Epidermal melanocyte (primary cell): ENCODE measurements around the gene UBQLN4.
"Not testable (repeated sequence)": the region's sequence is repeated elsewhere in the genome, so short reads cannot be mapped to it uniquely, and the experiment has no call there.

Source experiments
- DNase-seq: peaks from one replicate; pipeline ENCODE4 v3.0.0; 2011; ENCODE audit warnings: low spot score; ENCODE audit not compliant: insufficient read length

UBQLN4 gene

DNA sequence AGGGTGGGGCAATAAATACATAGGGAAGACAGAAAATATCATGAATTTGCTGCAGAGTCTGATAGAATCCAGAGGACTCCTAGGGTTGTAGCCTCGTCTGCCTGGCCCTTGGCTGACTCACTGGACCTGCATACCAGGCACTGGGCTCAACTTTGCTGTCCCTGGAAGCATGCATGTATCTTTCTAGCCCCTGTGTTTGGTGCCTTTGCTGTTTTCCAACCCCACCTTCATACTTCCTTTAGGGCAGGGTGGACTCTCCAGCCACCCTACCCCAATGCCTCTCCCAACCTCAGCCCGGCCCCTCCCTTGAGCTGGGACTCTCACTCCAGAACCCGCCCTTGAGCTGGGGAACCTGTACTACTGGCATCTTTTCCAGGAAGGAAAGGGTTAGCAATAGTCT lies 8.6 kb upstream of the UBQLN4 start:
- no peak for DNase-seq

DNA sequence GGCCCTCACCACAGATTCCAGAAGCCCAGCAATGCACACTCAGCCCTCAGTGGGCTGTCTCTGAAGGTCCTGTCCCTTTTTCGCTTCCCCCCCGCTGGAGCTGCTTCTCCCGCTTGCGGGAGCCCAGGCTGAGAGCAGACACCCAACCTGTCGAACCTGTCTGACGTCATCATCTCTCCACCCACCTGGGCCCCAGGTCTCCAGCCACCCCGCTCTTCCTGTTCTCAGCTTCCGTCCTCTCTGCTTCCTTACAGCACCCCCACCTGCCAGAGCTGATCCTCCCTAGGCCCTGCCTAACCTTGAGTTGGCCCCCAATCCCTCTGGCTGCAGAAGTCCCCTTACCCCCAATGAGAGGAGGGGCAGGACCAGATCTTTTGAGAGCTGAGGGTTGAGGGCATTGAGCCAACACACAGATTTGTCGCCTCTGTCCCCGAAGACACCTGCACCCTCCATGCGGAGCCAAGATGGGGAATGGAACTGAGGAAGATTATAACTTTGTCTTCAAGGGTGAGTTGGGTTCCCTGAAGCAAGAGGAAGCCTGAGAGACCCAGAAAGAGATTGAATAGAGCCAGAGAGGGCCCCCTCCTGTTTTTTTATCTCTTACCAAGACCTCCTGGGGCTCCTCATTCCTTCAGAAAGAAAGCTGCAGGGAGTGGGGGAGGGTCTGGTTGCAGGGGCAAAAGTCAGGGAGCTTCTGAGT lies 7.5 kb upstream of the UBQLN4 start, which contains the start of gene RAB25:
Gene RAB25 (plus strand): TSS at position 224 of the 700 bp plus-strand sequence. CDS start 241 bp downstream, at position 465.
- DNase-seq = no peak

DNA sequence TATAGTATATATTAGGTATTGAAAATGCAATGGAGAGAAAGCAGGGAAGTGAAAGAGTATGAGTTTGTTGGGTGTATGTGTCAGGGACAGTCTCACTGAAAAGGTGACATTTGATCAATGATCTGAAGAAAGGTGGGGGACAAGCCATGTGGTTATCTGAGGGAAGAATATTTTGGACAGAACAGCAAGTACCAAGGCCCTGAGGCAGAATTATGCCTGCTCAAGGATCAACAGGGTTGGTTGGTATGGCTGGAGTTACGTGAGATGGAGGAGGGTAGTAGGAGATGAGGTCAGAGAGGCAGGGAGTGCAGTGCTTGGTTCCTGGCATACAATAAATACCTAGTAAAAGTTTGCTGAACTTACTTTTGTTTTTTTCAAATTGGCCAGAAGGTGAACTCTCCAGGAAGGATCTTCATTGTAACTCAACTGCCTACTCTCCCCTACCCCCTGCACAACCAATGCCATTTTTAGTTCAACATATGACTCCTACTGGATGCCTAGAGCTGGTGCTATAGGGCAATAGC lies 2.8 kb upstream of the UBQLN4 start:
- no peak for DNase-seq

DNA sequence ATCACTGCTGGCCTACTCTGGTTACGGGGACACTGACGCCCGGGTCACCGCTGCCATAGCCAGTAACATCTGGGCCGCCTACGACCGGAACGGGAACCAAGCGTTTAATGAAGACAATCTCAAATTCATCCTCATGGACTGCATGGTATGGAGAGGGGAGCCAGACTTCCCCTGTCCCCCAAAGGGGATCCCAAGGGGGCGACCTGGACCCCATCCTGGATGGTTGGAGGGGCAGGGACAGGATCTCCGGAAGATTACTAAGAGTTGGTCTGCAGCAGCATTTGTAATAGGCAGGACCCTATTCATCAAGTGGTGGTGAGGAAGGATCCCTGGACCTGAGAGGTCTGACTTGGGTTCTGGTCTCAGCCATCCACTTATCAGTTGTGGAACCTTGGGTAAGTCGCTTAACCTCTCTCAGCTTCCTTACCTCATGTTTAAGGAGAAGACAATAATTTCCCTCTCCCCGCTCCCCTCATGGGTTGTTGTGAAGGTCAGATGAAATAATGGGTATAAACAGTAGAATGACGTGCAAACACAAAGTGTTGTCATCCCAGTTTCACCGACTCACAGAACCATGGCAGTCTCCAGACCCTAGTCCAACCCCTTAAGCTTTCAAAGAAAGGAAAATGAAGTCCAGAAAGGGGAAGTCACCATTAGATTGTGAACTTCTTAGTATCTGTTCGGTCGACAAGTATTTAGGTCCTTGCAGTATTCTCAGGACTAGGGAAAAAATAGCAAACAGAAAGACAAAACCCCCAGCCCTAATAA lies 1.9 kb upstream of the UBQLN4 start:
- no peak for DNase-seq

DNA sequence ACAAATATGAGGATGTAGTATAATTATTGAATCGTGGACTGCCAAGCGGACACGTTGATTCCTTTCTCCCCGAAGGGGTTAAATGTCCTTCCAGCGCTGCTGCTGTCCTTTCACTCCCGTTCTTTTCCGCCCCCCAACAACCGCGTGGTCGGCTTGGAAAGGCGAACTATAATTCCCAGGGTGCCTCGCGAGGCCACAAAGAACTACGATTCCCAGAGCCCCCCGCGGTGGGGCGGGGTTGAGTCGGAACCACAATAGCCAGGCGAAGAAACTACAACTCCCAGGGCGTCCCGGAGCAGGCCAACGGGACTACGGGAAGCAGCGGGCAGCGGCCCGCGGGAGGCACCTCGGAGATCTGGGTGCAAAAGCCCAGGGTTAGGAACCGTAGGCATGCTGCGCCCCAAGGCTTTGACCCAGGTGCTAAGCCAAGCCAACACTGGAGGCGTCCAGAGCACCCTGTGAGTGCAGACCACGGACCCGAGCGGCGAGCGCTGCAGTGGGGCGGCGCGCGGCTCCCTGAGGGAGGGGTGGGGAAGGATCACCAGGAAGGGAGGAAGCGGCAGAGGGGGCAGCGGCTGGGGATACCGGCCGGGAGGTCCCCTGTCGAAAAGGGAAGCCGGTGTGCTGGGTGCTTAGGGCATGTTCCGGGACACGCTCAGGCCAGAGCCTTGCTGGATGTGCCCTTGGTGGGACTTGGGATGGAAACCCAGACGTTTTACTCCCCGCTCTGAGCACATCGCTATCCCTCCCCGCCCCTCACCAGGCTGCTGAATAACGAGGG lies 1.1 kb upstream of the UBQLN4 start, which contains the start of gene LAMTOR2:
Gene LAMTOR2 (plus strand): TSS at position 283 of the 781 bp plus-strand sequence. CDS start 108 bp downstream, at position 391.
- peak; percentile 94 for DNase-seq

DNA sequence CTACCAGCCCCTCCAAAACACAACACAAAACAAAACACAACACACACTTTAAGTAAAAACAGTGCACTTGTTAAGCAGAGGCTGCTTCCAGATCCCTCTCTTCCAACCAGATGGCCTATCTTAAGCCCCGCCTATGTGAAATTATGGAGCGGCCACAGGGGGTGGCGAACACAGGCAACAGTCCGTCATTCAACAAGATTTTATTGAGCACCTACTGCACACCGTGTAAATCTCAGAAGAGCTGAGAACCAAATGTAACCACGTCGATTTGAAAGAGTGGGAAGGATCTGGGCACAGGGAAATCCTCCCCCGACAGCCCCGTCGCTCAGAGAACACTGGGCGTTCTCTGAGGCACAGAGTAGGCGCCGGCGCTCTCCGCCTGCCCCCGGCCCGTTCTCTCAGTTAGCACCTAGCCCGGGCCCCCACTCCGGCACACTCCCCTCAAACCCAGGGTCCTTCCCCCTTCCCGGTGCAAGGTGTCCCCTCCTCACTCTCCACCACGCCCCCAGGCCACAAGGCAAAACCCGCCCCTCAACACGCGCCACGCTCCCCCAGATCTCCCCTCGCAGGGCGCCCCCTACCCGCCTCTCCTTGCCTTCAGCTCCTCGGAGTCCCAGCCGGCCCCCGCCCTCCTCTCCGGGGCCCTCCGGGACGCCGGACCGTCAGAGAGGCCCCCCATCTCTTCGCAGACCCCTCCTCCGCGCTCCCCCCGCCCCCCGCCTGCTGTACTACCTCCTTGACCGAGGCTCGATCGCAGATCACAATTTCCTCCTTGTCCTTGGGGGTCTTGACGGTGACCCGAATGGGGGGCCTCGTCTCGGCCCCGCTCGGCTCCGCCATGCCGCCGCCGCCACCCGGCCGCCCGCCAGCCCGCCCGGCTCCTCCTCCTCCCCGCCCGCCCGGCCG lies 483 bp downstream of the UBQLN4 start:
- peak; percentile 63 for DNase-seq

DNA sequence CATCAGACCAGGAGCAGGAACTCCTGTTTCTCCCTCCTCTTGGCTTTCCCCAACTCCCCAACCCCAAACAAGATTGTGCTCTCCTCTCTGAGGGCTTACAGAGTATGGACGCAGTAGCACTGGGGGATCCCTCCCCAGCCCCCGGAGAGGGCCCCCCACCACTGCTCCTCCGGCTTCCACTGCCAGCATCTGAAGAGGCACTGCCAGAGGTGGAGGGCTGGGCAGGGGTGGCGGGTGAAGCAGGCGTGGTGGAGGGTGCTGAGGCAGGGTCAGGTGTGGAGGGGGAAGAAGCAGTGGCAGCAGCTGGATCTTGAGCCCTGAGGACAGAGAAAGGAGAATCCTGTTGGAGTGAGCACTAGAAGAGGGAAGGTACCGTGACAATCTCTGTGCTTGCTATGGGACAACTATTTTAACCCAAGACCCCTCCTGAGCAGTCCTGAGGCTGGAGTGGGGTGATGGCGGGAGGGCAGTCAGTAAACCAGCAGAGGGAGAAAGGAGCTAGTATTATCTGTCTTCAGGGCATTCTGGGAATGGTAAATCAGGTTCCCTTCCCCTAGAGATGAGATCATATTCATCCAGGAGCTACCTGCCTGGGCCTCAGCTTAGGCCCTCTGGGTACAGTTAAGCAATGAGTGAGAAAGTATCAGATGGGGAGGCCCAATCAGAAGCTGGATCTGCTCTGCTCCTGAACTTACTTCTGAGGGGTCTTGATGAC lies 2.4 kb downstream of the UBQLN4 start:
- DNase-seq = no peak

DNA sequence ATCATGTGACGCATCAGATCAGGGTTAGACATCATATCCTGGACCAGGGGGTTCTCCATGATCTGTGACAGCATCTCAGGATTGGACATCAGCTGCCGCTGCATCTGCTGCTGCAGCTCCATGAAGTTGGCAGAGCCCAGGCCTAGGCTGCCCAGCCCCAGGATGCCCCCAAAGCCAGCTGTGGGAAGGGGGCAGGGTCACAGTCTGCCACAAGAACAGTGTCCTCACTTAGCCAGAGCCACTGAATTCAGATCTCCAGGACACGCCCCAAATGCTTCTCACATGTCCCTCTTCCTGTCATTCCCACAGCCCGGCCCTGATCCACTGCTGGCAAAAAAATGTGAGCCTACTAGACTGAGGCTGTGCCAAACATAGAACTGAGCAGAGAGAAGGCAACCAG lies 3.2 kb downstream of the UBQLN4 start:
- no peak for DNase-seq

DNA sequence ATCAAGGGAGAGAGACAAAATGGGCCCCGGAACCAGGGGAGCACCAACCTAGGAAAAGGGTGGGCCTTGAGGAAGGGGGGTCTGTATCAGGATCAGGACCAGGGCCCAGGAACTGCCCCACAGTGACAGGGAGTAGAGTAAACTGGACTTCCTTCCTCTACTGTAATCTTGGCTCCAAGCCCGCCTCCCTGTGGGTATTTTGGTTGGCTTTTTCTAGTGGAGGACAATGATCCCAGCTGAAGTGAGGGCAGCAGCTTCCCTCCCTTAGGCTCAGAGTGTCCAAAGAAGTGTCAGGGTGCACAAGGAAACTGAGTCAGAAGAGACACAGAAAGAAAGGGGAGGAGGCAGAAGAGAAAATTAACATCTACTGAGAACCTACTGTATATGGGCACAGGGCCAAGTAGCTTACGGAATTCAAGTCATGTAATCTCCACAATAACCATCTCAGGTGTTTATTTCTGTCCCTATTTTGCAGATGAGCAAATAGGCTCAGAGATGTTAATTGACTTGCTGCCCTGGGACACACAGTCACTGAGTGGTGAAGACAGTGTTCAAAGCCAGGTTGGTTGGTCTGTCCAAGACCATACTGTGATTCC lies 4.8 kb downstream of the UBQLN4 start:
- DNase-seq = no peak

DNA sequence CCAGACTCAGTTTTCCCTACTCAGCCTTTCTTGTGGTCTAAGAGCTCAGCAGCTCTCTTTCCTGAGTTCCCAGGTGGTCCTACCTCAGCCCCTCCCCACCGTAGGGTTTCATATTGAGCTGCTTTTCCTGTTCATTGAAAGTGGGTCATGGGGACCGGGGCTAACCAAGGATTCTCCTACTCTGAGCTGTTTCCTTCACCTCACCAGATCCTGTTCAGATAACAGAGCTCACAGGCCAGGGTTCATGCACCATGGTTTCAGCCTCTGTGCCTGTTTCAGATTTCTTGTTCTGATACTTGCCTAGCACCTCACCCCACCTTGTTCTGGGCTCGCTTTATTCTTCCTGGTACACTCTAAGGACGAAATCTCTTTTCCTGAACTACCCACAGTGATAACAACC lies 8.5 kb downstream of the UBQLN4 start:
- no peak for DNase-seq

DNA sequence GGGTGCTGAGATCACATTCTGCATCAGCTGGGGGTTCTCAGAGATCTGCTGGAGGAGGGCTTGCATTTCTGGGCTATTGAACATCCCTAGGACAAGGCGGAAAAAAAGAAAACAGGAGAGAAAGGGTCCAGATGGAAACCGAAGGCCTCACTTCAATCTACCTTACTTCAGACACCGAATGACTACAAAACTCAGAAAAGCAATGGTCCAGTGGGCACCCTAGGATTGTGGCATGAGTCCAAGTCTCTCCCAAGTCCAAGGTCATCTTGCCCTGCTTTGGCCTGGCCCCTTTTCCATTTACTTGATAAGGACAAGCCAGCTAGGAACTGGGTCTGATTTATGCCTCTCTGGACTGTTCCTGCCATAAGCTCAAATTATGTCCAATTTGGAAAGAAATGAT lies 10.8 kb downstream of the UBQLN4 start:
- DNase-seq = no peak

DNA sequence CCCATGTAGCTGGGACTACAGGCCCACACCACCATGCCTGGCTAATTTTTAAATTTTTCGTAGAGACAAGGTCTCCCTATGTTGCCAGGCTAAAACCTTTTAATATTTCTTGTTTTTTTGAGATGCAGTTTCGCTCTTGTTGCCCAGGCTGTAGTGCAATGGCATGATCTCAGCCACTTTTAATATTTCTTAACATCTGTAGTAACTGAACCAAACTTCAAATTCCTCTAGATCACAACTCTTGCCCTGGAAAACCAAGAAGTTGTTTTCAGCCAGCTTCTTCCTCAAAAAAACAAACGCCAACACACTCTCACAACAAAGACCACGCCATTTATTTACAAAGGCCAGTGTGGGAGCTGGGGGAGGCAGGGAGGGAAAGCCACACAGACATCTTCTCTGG lies 18.6 kb downstream of the UBQLN4 start:
- DNase-seq = not testable (repeated sequence)

DNA sequence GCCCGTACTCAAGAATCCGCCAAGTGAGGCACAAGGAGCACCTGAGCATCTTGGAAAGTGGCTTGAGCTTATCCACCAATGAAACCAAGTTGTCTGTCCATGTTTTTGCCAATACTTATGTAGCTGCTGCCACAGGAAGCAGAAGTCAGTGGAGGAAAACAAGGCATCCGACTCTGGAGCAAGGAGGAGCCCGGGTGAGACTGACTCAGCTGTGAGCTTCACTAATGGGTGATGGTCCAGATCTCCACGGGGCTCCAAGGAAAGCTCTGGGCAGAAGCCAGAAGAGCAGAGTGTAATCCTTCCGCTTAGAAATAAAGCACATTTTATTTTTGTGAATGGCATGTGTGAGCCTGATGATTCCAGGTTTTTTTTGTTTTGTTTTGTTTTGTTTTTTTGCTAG lies 20.6 kb downstream of the UBQLN4 start:
- DNase-seq = no peak

DNA sequence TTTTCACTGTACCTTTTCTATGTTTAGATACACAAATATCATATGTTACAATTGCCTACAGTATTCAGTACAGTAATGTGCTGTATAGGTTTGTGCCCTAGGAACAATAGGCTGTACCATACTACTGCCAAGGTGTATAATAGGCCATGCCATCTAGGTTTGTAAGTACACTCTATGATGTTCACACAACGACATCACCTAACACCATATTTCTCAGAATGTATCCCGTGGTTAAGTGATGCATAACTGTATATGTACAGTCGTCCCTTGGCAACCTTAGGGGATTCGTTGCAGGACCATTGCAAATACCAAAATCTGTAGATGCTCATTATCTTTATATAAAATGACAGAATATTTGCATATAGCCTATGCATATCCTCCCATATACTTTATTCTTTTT lies 27.0 kb downstream of the UBQLN4 start:
- no peak for DNase-seq

DNA sequence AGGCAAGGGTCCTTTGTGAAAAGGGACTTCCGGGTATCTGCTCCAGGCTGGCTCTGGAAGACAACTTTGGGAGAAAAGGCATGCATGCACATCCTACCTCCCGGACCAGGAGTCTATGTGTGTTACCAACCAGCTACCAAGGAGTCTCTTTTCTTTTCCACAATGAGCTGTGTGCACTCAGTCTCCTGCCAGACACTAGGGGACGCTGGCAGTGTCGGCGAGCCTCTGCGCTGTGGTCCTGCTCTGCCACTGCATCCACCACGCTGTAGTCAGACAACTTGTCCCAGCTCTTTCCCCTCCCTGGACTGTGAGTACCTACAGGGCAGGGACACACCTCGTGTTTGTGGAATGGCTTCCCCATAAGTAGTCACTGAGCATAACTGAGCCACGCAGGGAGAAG lies 27.7 kb downstream of the UBQLN4 start:
- peak; percentile 35 for DNase-seq

DNA sequence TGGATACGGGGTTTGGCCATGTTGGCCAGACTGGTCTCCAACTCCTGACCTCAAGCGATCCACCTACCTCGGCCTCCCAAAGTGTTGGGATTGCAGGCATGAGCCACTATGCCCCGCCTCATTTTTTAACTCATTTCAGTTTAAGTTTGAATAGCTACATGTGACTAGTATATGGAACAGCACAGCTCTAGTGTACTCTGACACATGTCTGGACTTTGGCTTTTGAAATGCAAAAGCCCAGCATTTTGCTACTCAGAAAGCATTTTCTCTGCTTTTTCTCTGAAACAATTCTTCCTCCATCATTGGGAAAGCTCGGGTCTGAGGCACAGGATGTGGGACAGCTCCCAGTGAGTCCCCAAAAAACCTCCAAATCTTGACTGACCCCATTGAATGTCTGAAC lies 28.8 kb downstream of the UBQLN4 start:
- no peak for DNase-seq

DNA sequence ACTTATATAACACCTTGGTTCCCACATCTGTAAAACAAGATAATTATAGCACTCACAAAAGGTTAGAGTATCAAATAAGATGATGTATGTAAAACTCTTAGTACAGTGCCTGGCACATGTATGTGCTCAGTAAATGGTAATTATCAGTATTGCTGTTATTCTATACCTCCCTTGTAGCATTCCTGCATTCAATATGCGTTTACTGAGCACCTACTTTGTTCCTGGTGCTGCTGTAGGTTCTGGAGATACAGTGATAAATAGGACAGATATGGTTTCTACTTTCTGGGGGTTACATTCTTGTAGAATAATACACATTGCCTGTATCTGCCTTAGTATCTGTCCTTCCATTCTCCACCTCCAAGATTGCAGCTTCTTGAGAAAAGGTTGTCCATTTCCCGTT lies 31.6 kb downstream of the UBQLN4 start:
- no peak for DNase-seq

DNA sequence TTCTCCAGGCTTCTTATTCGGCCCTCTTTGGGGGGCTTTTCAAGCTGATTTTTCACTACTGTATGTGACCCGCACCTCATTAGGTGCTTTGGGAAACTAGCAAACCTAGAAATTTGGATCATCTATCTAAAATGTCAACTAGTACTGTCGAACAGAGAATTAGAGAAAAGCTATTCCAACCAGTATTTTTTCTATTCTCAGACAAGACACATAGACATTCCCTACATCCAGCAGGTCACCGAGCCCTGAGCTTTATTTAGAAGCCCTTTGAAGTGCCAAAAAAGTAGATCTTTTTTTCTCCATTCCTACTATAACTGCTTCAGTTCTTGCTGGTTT lies 32.5 kb downstream of the UBQLN4 start:
- DNase-seq = no peak

DNA sequence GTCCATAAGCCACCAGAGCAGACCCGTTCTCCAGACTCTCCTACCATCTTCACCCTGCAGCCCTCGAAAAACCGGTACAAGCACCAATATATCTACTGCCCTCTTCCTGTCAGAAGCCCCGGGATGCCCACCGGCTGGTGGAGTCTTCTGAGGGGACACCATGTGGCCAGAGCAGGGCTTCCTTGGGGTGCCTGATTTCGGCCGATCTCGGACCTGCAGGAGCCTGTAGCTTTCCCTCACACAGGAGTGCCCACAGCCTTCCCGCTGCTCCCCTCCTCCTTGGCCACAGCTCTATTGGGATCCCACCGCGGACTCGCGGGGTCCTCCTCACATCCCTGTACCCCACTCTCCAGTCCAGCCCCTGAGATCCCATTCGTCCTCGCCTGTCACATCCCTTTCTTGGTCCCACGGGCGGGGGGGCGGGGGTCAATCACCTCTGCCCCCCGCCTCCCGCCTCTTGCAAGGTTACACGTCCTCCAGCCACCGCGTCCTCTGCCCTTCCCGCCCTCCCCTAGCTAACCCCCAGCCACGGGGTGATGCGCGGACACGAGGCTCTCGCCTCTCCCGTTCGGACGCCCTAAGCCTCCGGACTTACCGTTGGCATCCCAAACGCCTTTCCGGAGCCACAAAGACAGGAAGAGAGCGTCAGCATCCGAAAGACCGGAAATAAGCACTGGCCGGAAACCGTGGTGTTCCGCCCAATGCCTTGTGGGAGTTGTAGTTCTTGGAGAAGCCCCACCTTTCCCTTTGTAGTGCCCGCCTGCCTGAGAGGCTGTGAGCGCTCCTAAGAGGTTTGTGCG lies 33.1 kb downstream of the UBQLN4 start, which contains the start of gene SSR2:
Gene SSR2 (minus strand): TSS at position 659 of the 800 bp plus-strand sequence. CDS start 784 bp downstream, outside the sequence.
- DNase-seq = peak; percentile 99
